G401 (cell line): ENCODE results near the gene CRACDL. TPM values are rescaled to one million over a fixed set of nuclear protein-coding genes. Genes with fewer than 3 reads are reported as not detected.

Experiments used
- DNase-seq: peaks from one replicate; pipeline ENCODE4 v3.0.0-alpha.2; 2015; ENCODE audit warnings: low spot score
- in situ Hi-C: cut with HindIII; loops from 2 replicates; pipeline ENCODE4 v1.10.0; 2016; ENCODE audit warnings: low sequenced_read_pairs, mixed read lengths
- total RNA-seq: library from RNA; depleted of rRNA; stranded (reverse); fragments of >200 nt; shearing (Covaris generic); gene quantifications from 2 replicates; pipeline ENCODE4 v1.2.3, GENCODE V29; 2014; rRNA removed

Gene CRACDL
- total RNA-seq, 1 experiment from 2014 or later, result 2.9 TPM

DNA sequence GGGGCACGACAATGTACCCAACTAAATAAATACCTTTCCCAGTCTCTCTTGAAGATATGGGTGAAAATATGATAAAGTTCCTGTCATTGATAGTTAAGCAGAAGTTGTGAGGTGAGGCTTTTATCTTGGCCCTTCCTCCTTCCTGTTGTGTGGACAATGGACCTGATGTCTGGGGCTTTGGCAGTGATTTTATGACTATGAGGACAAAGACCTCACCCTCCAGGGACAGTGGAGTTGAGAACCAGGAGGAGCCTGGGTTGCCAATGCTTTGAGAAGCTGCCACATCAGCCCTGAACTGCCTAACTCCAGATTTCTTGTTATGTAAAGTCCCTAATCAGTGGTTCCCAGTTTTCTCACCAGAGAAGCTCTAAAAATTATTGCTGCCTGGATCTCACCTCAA lies 184.3 kb downstream of the CRACDL start:
- in situ Hi-C loops, result no loop called here
- DNase-seq, result no peak

DNA sequence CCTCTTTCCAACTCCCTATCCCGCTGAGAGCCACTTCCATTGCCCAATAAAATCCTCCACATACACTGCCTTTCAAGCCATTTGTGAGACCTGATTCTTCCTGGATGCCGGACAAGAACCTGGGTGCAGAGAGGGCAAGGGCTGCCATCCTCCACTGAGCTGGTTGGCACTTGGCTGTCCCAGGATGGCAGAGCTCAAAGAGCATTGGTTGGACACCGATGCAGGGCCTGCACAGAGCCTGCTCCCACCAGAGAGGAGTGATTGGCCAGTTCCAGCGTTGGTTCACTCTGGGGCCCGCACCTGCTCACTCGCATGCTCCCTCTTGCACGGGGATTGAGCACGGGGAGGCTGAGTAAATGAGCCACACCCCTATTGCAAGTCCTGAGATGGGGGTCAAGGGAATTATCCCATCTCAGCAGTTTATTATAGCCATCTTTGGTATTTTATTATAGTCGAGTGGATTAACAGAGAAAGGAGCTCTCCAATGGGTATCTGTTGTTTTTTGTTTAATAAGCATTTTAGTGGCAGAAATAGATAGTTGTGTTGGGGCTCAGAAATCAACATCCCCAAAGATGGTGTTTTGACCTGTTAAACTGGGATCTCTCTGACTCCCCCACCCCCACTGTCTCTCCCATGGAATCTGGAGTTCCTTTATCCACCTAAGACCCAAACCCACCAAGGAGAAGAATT lies 185.3 kb downstream of the CRACDL start:
- in situ Hi-C loops, result no loop called here

DNA sequence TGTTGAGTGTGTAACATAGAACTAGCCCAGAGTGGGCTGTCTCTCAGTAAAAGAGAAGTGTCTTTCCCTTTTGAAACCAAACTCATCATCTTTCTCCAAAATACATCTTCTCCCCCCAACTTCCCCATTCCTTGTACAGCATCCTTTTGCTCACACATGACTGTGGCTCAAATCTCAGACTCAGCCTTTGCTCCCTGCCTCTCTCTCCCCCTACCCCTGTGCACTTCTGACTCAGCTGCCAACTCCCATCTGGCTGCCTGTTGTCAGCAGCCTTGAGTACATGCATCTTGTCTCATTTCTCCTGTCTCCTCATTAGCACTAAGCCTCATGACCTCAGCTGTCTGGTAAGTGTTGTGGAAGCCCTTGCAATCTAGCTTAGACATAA lies 187.0 kb downstream of the CRACDL start:
- no peak for DNase-seq
- in situ Hi-C loops, result no loop called here

More for the DNA sequence above, 185.3 kb downstream of the CRACDL start:
- no peak for DNase-seq

DNA sequence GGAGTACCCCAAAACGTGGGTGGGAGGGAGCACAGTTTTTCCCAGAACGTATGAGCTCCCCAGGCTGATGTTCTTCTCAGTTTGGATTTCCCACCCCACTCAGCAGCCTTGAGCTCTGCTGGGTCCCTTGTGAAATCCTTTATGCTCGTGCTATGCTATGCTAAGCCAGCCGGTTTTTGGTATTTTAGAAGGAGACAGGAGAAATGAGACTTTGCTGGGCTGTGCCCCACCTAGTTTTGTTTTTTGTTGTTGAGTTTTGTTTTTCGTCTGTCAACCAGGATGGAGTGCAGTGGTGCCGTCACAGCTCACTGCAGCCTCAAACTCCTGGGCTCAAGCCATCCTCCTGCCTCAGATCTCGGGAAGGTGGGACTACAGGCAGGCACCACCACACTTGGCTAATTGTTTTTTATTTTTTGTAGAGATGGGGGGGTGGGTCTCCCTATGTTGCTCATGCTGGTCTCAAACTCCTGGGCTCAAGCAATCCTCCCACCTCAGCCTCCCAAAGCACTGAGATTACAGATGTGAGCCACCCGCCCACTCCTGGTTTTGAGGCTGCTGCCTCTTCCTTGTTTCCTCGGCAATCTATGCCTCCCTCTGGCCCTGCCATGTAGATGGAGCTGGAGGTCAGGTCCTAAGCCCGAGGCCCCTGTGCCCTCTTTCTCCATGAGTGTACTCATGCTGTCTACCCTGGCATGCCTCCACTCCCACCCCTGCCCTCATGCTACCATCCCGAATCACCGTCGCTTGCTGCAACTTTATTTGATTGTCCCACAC lies 187.5 kb downstream of the CRACDL start:
- no peak for DNase-seq
- in situ Hi-C loops, result no loop called here

DNA sequence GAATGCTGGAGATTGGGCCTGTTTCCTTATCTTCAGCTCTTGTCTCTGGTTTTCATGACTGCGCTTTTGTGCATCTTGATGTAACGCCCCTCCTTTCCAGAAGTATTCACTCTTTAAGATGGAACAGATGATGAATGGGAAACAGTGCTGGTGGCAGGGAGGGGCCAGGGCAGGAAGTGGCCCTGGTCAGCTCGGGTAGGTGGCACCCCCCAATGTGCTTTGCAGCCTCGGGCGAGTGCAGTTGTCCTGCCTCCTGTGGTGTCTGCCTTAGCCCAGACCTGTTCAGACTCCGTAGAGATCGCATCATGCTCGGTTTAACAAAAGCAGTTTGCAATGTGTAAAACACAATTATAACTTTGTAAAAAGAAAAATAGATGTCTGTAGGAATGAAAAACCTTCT lies 188.1 kb downstream of the CRACDL start:
- DNase-seq, result no peak
- in situ Hi-C loops, result no loop called here

DNA sequence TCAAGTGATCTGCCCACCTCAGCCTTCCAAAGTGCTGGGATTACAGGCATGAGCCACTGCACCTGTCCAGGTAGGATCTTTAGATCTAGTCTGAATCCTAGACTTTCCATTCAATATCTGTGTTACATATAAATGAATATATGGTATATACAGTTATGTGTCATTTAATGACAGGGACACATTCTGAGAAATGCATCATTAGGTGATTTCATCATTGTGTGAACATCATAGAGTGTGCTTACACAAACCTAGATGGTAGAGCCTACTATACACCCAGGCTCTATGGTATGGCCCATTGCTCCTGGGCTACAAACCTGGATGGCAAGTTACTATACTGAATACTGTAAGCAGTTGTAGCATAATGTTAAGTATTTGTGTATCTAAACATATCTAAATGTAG lies 189.6 kb downstream of the CRACDL start:
- in situ Hi-C loops, result no loop called here
- no peak for DNase-seq

DNA sequence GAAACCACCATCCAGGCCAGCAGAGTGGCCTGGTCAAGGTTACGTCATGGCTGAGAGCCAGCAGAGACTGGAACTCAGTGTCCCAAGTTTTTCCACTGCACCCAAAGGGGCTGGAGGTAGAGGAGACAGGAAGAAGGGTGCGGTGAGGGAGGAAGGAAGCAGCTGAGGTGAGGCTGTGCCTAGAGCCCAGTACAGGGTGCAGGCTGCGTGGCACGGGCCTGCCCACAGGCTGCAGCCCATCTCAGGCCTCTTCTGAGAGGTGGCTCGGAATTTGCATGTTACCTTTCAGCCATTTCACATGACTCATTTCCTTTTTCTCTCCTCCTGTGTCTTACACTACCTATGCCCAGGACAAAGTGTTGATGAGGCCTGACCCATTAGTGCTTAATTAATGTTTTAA lies 191.4 kb downstream of the CRACDL start:
- DNase-seq, result no peak
- in situ Hi-C loops, result no loop called here

Other genes with a start within 250 kb of the CRACDL start
- 3.0 and 4.4 TPM in 2 replicates for gene MGAT4A, start 205.1 kb downstream of the CRACDL start, total RNA-seq
- 2.4 TPM in 1 of 2 replicates, not detected in the other for gene C2orf15, start 205.5 kb upstream of the CRACDL start, total RNA-seq
- gene TSGA10, start 218.7 kb upstream of the CRACDL start, total RNA-seq, result 1.8 and 5.8 TPM in 2 replicates
- gene LIPT1, start 218.7 kb upstream of the CRACDL start, total RNA-seq, result 6.1 and 7.7 TPM in 2 replicates
- 44.4 and 65.1 TPM in 2 replicates for gene MITD1, start 244.8 kb upstream of the CRACDL start, total RNA-seq
- 60.1 and 74.8 TPM in 2 replicates for gene MRPL30, start 245.0 kb upstream of the CRACDL start, total RNA-seq